Anterior cingulate cortex (tissue), 58 donors: ENCODE data around the gene MTR.
"Not testable (repeated sequence)": the region's sequence is repeated elsewhere in the genome, so short reads cannot be mapped to it uniquely, and the experiment has no call there.

Source experiments
- DNase-seq, 58 donors: peaks; one replicate each; lab custom pipeline; 2025; lab: John Stamatoyannopoulos, UW

MTR gene

DNA sequence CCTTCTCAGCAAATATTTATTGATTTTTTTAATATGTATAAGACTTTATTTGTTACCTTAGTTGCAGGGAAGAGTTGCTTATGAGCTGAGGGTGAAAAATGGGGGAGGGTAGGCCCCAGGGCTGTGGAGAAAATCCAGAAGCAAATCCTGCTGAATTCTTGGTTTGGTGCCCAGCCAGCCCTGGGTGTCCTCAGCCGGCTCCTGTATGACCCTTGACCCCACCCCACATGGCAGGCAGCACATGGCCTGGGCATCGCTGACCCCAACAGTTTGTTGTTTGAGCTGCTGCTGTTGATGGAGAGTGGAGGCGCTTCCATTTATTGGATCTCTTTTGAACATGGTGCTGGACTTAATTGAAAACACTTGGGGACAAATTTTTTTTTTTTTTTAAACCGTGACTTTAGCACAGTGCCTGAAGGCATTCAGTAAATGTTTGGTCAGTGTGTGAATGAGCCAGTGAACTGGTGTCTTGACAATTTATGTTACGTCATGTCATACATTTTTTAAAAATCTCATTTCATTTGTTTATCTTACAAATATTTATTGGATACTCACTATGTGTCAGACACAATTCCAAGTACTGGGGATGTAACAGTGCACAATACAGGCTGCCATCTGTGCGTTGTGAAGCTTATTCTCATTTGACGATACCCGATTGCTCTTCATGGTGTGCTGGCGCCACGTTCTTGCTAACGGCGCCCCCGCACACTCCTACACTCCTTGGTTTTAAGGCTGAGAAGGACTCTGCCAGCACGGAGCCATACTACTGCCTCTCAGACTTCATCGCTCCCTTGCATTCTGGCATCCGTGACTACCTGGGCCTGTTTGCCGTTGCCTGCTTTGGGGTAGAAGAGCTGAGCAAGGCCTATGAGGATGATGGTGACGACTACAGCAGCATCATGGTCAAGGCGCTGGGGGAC, 98.8 kb downstream of the MTR start:
- peak in 26 of 58 donors; percentile 2 to 63 (median 18) for DNase-seq

DNA sequence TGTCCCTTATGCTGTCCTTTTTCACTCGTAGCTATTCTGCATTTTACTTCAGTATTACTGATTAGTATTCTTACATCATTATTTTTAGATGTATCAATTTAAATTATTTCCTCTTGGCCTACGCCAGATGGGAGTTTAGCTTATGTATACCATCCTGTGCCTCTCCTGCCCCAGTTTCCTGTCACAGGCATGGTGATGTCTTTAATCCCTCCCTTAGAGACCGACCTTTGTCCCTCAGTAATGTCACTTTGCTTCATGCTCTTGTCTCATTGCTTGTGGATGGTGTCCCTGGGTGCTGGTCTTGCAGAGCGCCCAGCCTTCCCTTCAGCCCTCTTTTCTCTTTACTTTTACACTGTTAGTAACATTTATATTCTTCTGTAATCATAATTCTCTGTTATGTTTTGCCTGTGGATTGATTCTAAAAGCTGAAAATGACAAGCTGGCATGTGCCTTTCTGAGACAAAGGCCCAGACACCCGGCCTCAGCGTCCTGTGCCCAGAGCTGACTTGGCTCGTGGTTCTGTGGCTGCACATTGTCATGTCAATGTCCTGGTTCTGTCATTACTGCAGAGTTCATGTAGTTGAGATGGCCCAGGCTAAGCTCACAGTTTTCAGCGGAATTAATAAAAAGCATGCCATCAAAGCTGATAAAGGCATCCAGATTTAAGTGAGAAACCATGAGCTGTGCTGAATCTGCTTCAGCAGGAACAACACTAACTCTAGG, 100.7 kb downstream of the MTR start:
- DNase-seq, result no peak

DNA sequence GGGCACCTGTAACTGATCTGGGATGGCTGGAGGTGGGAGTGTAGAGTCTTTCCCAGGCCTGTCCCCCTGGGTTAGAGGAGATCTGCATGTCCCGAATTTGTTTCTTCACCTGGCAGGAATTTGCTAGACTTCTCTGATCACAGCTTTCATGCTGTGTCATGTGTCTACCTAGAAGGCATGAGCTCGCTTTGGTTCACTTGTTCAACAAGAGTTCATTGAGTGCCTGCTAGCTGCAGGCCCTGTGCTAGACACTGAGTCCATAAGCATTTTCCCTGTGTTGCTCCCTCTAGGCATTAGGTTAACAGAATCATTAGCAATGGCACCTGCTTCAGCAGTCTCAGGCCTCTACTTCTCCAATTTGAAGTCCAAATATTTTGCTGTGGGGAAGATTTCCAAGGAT, 101.6 kb downstream of the MTR start:
- no peak for DNase-seq

DNA sequence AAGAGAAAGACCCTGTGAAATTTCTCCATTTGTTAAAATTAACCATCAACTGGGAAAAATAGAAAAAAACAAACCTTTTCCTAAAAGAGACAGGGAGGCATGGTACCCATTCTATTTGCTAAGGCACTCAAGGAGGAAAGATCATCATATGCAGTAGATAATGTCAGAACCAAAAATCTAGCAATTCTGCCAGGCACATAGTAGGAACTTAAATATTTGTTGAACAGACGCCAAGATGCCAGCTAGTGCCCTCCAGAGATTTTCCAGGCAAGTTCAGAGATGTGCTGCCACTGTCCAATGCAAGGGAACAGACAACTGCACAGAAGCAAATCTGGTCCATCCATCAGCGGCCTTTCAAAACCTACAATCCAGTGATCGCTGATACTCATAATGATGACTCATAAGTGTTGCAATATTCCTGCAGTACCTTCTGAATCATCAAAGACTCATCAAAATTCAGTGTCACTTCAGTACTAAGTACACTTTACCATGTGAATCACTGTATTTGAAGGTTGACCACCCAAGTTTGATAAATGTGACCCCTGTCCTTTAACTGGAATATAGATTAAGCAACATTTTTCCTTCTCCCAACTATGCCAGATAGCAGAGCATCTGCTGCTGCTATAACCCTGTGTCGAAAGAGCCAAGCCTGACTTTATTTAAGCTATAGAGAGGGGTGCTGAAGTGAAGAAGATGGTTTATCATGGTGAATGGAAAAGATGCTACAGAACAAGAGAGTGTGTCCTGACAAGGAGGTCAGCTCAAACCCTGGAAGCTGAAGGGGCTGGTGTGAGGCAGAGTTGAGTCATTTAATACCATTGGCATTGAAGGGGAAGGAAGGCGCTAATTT, 110.0 kb downstream of the MTR start:
- DNase-seq, result no peak

GRCh38 chr1:236907205-236907604, 112.1 kb downstream of the MTR start:
- DNase-seq, result no peak

DNA sequence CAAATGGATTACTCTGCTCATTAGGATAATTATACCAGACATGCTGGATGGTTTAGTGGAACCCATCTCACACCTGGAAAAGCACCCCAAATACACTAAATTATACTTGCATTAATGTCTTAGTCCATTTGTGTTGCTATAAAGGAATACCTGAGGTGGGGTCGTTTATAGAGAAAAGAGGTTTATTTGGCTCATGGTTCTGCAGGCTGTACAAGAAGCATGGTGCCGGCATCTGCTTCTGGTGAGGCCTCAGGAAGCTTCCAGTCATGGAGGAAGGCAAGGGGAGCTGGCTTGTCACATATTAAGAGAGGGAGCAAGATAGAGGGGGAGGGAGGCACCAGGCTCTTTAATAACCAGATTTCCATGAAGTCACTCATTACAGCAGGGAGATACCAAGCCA, 113.6 kb downstream of the MTR start:
- DNase-seq, result no peak

- DNase-seq, result not testable (repeated sequence)
These were observed 116.0 kb downstream of the MTR start for GRCh38 chr1:236911047-236911446.

GRCh38 chr1:236913371-236914037, 118.4 kb downstream of the MTR start:
- no peak for DNase-seq

DNA sequence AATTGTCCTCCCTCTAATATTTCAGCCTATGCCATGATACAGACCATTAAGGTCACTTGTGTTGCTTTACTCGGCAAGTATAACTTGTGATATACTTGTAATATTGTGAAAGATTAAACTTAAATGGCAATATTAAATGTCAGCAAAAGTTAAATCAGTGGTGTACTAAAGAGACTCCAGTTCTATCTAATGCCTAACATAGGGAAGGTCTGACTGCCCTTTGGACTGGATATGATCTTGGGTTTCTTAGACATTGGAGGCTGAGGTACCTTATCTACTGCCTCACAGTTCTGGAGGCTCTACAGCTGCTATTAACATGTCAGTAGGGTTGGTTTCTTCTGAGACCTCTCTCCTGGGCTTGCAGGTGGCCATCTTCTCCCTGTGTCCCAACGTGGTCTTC, 119.3 kb downstream of the MTR start:
- DNase-seq, result no peak

GRCh38 chr1:236916131-236916800, 121.2 kb downstream of the MTR start:
- no peak for DNase-seq

DNA sequence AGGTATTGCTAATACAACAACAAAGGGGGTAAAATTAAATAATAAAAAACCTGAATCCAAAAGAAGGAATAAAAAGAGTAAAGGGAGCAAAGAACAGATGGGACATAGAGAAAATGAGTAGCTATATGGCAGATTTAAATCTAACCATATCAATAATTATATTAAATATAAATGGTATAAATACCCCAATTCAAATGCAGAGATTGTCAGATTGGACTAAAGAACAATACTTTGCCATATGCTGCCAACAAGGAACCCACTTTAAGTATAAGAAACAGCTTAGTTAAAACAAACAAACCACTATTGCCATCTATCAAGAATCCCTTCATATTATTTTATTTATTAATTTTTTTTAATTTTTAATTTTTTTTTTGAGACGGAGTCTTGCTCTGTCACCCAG, 122.4 kb downstream of the MTR start:
- DNase-seq, result no peak

DNA sequence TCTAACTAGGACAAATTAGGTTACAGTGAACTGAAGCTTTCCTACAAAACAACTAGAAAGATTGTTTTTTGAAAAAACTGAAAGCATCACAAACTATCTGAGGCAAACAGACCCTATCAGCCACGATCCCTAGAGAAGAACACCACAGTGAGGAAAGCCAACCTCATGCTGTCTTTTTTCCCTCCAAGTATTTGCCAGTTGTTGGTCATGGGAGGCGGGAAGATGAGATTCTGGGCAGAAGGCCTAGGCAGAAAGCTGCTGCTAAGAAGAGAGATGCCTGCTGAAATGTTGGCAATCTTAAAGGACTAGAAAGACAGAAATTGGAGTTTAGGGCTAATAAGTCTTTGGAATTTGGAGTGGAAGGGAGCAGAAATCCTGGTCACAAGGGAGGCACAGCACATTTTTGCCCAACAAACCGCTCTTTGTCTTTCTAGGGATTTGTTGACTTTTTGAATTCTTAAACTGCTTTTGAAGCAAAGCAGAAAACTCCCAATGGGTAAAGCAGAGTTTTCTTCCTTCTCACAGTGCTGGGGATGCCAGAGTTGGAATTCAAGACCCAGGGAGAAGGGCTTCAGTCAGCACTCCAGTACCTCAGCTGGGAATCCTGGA, 125.3 kb downstream of the MTR start:
- no peak for DNase-seq

DNA sequence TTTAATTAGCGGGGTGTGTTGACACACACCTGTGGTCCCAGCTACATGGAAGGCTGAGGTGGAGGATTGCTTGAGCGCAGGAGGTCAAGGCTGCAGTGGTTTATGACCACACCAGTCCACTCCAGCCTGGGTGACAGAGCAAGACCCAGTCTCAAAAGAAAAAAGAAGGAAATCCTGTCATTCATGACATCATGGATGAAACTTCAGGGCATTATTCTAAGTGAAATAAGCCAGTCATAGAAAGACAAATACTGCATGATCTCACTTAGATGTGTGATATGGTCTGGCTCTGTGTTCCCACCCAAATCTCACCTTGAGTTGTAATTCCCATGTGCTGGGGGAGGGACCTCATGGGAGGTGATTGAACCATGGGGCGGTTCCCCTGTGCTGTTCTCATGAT, 126.5 kb downstream of the MTR start:
- DNase-seq, result no peak

DNA sequence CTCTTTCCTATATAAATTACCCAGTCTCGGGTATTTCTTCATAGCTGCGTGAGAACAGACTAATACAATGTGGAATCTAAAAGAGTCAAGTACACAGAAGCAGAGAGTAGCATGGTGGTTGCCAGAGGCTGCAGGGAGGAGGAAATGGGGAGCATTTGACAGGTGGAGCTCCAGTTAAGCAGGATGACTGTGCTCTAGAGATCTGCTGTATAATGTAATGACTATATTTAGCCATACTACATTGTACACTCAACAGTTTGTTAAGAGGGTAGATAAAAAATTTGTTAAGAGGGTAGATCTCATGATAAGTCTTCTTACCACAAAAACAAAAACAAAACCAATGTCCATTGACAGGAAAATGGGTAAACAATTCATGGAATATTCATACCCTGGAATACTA, 127.1 kb downstream of the MTR start:
- no peak for DNase-seq

- DNase-seq, result no peak
These were observed 130.3 kb downstream of the MTR start for GRCh38 chr1:236925386-236925785.

DNA sequence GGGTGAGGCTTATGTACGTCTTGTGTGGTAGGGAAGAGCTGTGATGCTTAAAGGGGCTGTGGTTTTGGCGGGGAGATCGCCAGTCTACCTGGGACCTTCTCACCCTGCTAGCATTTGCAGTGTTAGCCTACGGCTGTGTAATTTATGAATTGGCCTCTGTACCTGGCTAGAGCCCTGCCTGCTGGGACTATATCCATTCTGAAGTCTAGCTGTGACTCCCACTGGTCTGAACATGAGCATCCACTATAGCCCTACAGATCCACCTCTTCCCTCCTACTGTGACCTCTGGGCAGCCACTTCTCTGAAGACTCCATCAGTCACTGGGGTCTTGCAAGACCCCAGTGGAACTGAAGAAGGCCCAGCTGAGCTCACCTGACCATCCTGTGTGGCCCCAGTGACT, 135.4 kb downstream of the MTR start:
- no peak for DNase-seq

DNA sequence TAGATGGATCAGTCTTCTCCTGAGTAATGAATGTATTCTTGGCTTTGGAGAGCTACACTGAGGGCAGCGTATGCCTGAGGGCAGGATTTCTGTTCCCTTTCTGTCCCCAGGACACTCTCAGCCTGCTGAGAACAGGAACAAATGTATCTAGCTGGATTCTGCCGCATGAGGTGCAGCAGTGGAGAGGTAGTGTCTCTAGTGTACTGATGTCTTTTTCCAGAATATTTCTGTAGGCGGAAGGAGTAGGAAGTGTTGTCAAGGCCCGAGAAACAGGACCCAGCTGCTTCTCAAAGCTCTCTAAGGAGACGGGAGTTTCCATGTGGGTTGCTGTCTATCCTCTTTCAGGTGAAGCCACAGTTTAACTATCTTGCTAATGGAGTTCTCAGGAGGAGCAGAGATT, 143.7 kb downstream of the MTR start:
- DNase-seq, result peak in 24 of 58 donors; percentile 6 to 82 (median 30)

DNA sequence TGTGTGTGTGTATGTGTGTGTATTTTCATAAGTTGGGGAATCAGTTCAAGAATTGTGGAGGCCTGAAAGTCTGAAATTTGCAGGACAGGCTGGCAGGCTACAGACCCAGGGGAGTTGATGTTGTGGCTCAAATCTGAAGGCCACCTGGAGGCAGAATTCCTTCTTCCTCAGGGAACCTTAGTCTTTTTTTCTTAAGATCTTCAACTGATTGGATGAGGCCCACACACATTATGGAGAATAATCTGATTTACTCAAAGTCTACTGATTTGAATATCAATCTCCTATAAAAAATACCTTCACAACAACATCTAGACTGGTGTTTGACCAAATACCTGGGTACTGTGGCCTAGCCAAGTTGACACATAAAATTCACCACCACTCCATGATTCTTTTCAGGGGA, 147.3 kb downstream of the MTR start:
- no peak for DNase-seq

- DNase-seq, result no peak
These were observed 149.5 kb downstream of the MTR start for GRCh38 chr1:236944556-236944955.
